ENCODE results near the gene RHBDF2. TPM values are rescaled to one million over a fixed set of nuclear protein-coding genes. Genes with fewer than 3 reads are reported as not detected.

RHBDF2 gene
- total and polyA plus RNA-seq, 4 donors: 20.1 to 116 (median 39.6) TPM

DNA sequence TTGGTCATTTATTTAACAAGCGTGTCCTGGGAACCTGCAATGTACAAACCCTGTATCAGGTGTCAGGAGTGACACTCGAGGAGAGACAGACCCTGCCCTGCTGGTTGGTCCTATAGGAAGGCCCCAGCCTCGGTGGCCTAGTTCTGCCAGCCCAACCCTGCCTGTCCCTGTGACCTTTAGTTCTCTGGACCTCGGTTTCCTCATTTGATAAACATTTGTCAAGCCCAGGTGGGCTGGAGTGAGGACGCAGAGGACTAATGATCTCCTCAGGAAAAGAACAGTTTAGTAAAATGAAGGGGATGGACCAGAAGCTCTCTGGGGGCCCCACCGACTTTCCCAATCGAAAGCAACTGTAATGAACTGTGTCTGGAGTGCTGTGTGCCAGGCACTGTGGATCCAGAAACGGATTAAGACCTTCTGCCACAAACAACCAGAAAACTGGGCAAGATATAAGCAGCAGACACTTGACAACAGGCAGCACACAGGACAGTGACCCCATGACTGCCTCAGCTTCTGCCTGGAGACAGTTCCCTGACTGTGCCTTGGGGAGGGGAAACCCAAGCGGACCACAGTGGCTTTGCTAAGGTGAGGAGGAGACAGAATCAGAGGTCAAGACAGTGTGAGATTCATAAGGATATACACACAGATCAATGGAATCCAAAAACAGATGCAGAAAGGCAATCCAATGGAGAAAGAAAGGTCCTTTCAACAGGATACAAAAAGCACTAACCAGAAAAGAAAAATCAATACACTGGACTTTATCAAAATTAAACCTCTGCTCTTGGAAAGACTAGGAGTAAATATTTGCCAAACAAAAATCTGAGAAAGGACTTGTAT is 47.4 kb upstream of the RHBDF2 start:
- Histone ChIP-seq H3K36me3 (ENCODE audit: control insufficient read depth in 4 of 4, insufficient read depth in 4 of 4, low read length in 4 of 4) (no peaks in the 10 kb centered on the region), H3K4me3 (no peak overlapping the region), H3K9ac (ENCODE audit: insufficient read depth in 1 of 2, low read length in 2 of 2) (no peak overlapping the region), H3K27me3 (ENCODE audit: control insufficient read depth in 3 of 3, insufficient read depth in 3 of 3, low read length in 2 of 3) (peaks cover 0 to 4% (median 3%) of the 10 kb centered on the region in 3 donors), H3K4me1 (ENCODE audit: control insufficient read depth in 5 of 5, insufficient read depth in 5 of 5, low read length in 5 of 5) (peaks cover 0 to 45% (median 25%) of the 10 kb centered on the region in 5 donors), H3K9me3 (ENCODE audit: control insufficient read depth in 4 of 4, insufficient read depth in 3 of 4, low read length in 3 of 4) (no peaks in the 10 kb centered on the region), H3K27ac (ENCODE audit: low read depth in 1 of 2, low read length in 1 of 2) (peak overlapping the region in 1 of 2 donors; percentile 23)
- no peak for ATAC-seq (ENCODE audit: insufficient read depth, low FRiP score)
- DNase-seq: no peak
- 70 to 74% methylated on average over 9 of the region's 9 CpGs for WGBS, 2 donors
- TF ChIP-seq CTCF (IDR thresholded peaks at IDR 0.05; ENCODE audit: control extremely low read depth, extremely low read depth): no peak

- no peak overlapping the region for H3K27ac ChIP-seq (ENCODE audit: low read depth in 1 of 2, low read length in 1 of 2)
- peak overlapping the region in 1 of 2 donors; percentile 26 for H3K9ac ChIP-seq (ENCODE audit: insufficient read depth in 1 of 2, low read length in 2 of 2)
- no peak overlapping the region for H3K4me3 ChIP-seq
- DNase-seq (no peak), ATAC-seq (ENCODE audit: insufficient read depth, low FRiP score) (no peak)
- H3K9me3 ChIP-seq (ENCODE audit: control insufficient read depth in 4 of 4, insufficient read depth in 3 of 4, low read length in 3 of 4): no peaks in the 10 kb centered on the region
- no peaks in the 10 kb centered on the region for H3K36me3 ChIP-seq (ENCODE audit: control insufficient read depth in 4 of 4, insufficient read depth in 4 of 4, low read length in 4 of 4)
- H3K27me3 ChIP-seq (ENCODE audit: control insufficient read depth in 3 of 3, insufficient read depth in 3 of 3, low read length in 2 of 3): peaks cover 0 to 4% (median 3%) of the 10 kb centered on the region in 3 donors
- no peak for TF ChIP-seq CTCF (IDR thresholded peaks at IDR 0.05; ENCODE audit: control extremely low read depth, extremely low read depth)
- peaks cover 0 to 53% (median 27%) of the 10 kb centered on the region in 5 donors for H3K4me1 ChIP-seq (ENCODE audit: control insufficient read depth in 5 of 5, insufficient read depth in 5 of 5, low read length in 5 of 5)
- 81 to 90% methylated on average over 2 of the region's 2 CpGs for WGBS, 2 donors
These were observed 46.5 kb upstream of the RHBDF2 start for GRCh38 chr17:76547642-76548202.

- ATAC-seq (ENCODE audit: insufficient read depth, low FRiP score): no peak
- H3K9ac ChIP-seq (ENCODE audit: insufficient read depth in 1 of 2, low read length in 2 of 2): peak overlapping the region in 1 of 2 donors; percentile 26
- H3K27ac ChIP-seq (ENCODE audit: low read depth in 1 of 2, low read length in 1 of 2): peak overlapping the region; percentile 6 to 60
- no peaks in the 10 kb centered on the region for H3K9me3 ChIP-seq (ENCODE audit: control insufficient read depth in 4 of 4, insufficient read depth in 3 of 4, low read length in 3 of 4)
- H3K36me3 ChIP-seq (ENCODE audit: control insufficient read depth in 4 of 4, insufficient read depth in 4 of 4, low read length in 4 of 4): no peaks in the 10 kb centered on the region
- no peak overlapping the region for H3K4me3 ChIP-seq
- DNase-seq: peak; percentile 81 to 90 (median 87)
- peak; percentile 69 for TF ChIP-seq CTCF (IDR thresholded peaks at IDR 0.05; ENCODE audit: control extremely low read depth, extremely low read depth)
- WGBS, 2 donors: 9 to 22% methylated on average over 3 of the region's 3 CpGs
- peaks cover 0 to 7% (median 4%) of the 10 kb centered on the region in 3 donors for H3K27me3 ChIP-seq (ENCODE audit: control insufficient read depth in 3 of 3, insufficient read depth in 3 of 3, low read length in 2 of 3)
- peaks cover 0 to 57% (median 27%) of the 10 kb centered on the region in 5 donors for H3K4me1 ChIP-seq (ENCODE audit: control insufficient read depth in 5 of 5, insufficient read depth in 5 of 5, low read length in 5 of 5)
These were observed 46.0 kb upstream of the RHBDF2 start for GRCh38 chr17:76547183-76547641.

Data from lung (tissue), 12 donors.